Retinal pigment epithelial cell (primary cell): ENCODE data around the gene PPM1E.

Experiments
- DNase-seq: peaks from one replicate; pipeline ENCODE4 v3.0.0-alpha.2; 2010; ENCODE audit warnings: low read depth
- H3K4me3 ChIP-seq: 2 replicates; pipeline ENCODE4 v1.5.1; 2011; ENCODE audit warnings: mild to moderate bottlenecking, low read length, control low read depth, moderate library complexity
- CTCF ChIP-seq: conservative IDR thresholded peaks from 2 replicates; pipeline ENCODE4 v1.5.1; 2011; ENCODE audit warnings: low read depth, low read length, control low read depth, inconsistent platforms

PPM1E gene

GRCh38 chr17:58822148-58823050 is 66.7 kb downstream of the PPM1E start:
- TF ChIP-seq CTCF: no peak
- DNase-seq: no peak
- H3K4me3 ChIP-seq: no peak overlapping the region

- H3K4me3 ChIP-seq: no peak overlapping the region
- no peak for TF ChIP-seq CTCF
- DNase-seq: no peak
Observed at GRCh38 chr17:58823051-58823525, 67.4 kb downstream of the PPM1E start.

- no peak for DNase-seq
- TF ChIP-seq CTCF: no peak
- no peak overlapping the region for H3K4me3 ChIP-seq
Observed at GRCh38 chr17:58829172-58829637, 73.6 kb downstream of the PPM1E start.

- H3K4me3 ChIP-seq: no peak overlapping the region
- no peak for TF ChIP-seq CTCF
- DNase-seq: no peak
Observed at GRCh38 chr17:58831780-58832179, 76.1 kb downstream of the PPM1E start.

GRCh38 chr17:58832514-58832913 is 76.9 kb downstream of the PPM1E start:
- no peak for TF ChIP-seq CTCF
- no peak for DNase-seq
- no peak overlapping the region for H3K4me3 ChIP-seq

GRCh38 chr17:58837699-58838098 is 82.0 kb downstream of the PPM1E start:
- H3K4me3 ChIP-seq: no peak overlapping the region
- TF ChIP-seq CTCF: no peak
- no peak for DNase-seq
